NK-92 (cell line): ENCODE results near the gene AP5Z1.
A peak's percentile ranks its signal among the peaks of the same experiment; 100 is the strongest.

ENCODE experiments used
- DNase-seq: peaks from one replicate; lab custom pipeline; 2025; ENCODE audit not compliant: unreplicated experiment; lab: John Stamatoyannopoulos, UW

Gene AP5Z1

GRCh38 chr7:4775250-4775847 is at the start of gene AP5Z1:
AP5Z1 (plus strand) TSS chr7:4775623; CDS start chr7:4775716, 93 bp downstream.
- peak; percentile 73 for DNase-seq

GRCh38 chr7:4725850-4726450 is 49.5 kb upstream of the AP5Z1 start:
- no peak for DNase-seq

- DNase-seq = no peak
Measured at GRCh38 chr7:4726566-4726965, 48.9 kb upstream of the AP5Z1 start.

- DNase-seq = no peak
Measured at GRCh38 chr7:4727914-4728705, 47.3 kb upstream of the AP5Z1 start.

GRCh38 chr7:4729266-4729665 is 46.2 kb upstream of the AP5Z1 start:
- no peak for DNase-seq

- no peak for DNase-seq
Measured at GRCh38 chr7:4730276-4730675, 45.1 kb upstream of the AP5Z1 start.

GRCh38 chr7:4730971-4731370 is 44.5 kb upstream of the AP5Z1 start:
- DNase-seq = no peak

- DNase-seq = no peak
Measured at GRCh38 chr7:4731803-4732202, 43.6 kb upstream of the AP5Z1 start.

GRCh38 chr7:4733936-4734528 is 41.4 kb upstream of the AP5Z1 start:
- no peak for DNase-seq

- DNase-seq = no peak
Measured at GRCh38 chr7:4734587-4735345, 40.7 kb upstream of the AP5Z1 start.

GRCh38 chr7:4737300-4737699 is 38.1 kb upstream of the AP5Z1 start:
- DNase-seq = no peak

- DNase-seq = no peak
Measured at GRCh38 chr7:4738711-4739527, 36.5 kb upstream of the AP5Z1 start.

- DNase-seq = no peak
Measured at GRCh38 chr7:4739528-4739992, 35.9 kb upstream of the AP5Z1 start.

- no peak for DNase-seq
Measured at GRCh38 chr7:4740796-4741195, 34.6 kb upstream of the AP5Z1 start.

- DNase-seq = no peak
Measured at GRCh38 chr7:4742051-4742573, 33.3 kb upstream of the AP5Z1 start.

- no peak for DNase-seq
Measured at GRCh38 chr7:4742852-4743251, 32.6 kb upstream of the AP5Z1 start.

- no peak for DNase-seq
Measured at GRCh38 chr7:4744391-4745264, 30.8 kb upstream of the AP5Z1 start.

GRCh38 chr7:4745265-4745919 is 30.0 kb upstream of the AP5Z1 start:
- DNase-seq = no peak
